HAP-1 (cell line): ENCODE data around the gene LUZP4.
"Not testable (repeated sequence)": the region's sequence is repeated elsewhere in the genome, so short reads cannot be mapped to it uniquely, and the experiment has no call there.

Source experiments
- DNase-seq, 2 experiments: peaks; one replicate each; pipeline ENCODE4 v3.0.0-alpha.2; 2016 to 2020; ENCODE audit warnings: low spot score in 2 of 2
- H3K27me3 ChIP-seq: fragments of 250-450 bp; sonication (Bioruptor Pico); 2 replicates; pipeline ENCODE4 v1.5.1; 2020; ENCODE audit warnings: low read depth, mild to moderate bottlenecking, moderate library complexity
- H3K36me3 ChIP-seq: fragments of 250-450 bp; sonication (Bioruptor Pico); replicated peaks from 2 replicates; pipeline ENCODE4 v1.5.1; 2020; ENCODE audit warnings: mild to moderate bottlenecking
- H3K4me1 ChIP-seq: fragments of 250-450 bp; sonication (Bioruptor Pico); 2 replicates; pipeline ENCODE4 v1.5.1; 2020; ENCODE audit warnings: mild to moderate bottlenecking
- H3K4me3 ChIP-seq: fragments of 250-450 bp; sonication (Bioruptor Pico); 2 replicates; pipeline ENCODE4 v1.5.1; 2020; ENCODE audit warnings: mild to moderate bottlenecking, moderate library complexity
- H3K9me3 ChIP-seq: fragments of 250-450 bp; sonication (Bioruptor Pico); 2 replicates; pipeline ENCODE4 v1.5.1; 2020; ENCODE audit warnings: mild to moderate bottlenecking, moderate library complexity
- in situ Hi-C: fragments of 300-500 bp; cut with MboI; formaldehyde crosslinking; loops from 3 replicates; pipeline ENCODE4 v1.14.3; 2020; ENCODE audit warnings: low sequenced_read_pairs, inconsistent platforms, mixed read lengths

Gene LUZP4

DNA sequence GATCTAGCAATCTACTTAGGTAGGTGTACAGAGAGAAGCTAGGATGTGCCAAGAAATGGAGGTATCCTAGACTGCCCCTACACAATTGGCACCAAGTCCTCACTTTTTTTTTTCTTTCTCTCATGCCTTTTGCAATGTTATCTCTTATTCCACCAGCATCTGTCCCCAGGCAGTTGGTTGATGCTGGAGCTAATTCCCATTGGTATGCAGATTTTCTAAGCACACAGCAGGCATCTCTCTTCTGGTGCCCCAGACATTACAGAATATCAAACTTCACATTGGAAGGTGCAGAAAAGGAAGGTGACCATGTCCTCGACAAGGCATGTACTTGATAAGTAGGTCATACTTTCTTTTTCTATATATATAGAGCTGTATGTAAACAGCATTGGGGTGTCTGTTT, 21.6 kb downstream of the LUZP4 start:
- Histone ChIP-seq H3K4me1 (peaks cover 6% of the 10 kb centered on the region), H3K9me3 (no peaks in the 10 kb centered on the region), H3K36me3 (no peaks in the 10 kb centered on the region), H3K4me3 (no peak overlapping the region), H3K27me3 (no peaks in the 10 kb centered on the region)
- DNase-seq = peak; percentile 43 to 78
- in situ Hi-C loops = no loop called here

DNA sequence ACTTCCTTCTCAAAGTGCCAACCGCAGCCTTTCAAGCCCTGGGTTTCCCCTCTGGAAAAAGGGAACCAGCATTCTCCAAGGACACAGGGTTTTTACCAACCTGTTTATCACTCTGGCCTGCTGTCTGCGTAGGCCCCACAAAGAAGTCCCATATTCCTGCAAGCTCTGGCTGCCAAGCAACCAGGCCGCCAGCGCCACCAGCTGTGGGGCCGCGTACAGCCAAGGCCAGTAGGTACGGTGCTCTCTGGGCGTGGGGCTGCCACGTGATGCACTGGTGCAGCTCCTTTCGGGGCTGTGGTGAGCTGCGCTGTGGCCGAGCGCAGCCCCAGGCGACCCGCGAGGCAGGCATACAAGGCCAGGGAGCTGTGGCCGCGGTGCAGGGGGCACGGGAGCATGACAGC, 22.1 kb downstream of the LUZP4 start:
- H3K4me1 ChIP-seq = peaks cover 6% of the 10 kb centered on the region
- no peaks in the 10 kb centered on the region for H3K27me3 ChIP-seq
- H3K36me3 ChIP-seq = no peaks in the 10 kb centered on the region
- H3K9me3 ChIP-seq = no peaks in the 10 kb centered on the region
- in situ Hi-C loops = no loop called here
- no peak for DNase-seq
- H3K4me3 ChIP-seq = no peak overlapping the region

DNA sequence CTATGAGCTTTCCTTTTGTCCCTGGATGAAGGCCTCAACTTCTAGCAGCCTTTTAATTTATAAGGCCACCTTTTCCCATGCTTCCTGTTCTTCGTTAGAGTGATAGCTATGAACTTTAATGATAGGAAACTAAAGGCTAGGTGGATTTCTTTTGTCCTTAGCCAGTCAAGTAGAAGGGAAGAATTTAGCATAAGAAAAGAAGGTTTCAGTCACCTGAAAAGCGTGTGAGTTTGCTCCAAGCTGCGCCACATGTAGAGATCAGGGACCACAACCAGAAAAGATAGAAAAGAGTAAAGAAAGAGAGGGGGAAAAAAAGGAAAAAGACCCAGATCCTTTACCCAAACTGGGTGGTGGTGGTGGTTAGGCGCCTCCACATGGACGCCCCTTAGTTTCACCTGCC, 28.6 kb downstream of the LUZP4 start:
- peak in 1 of 2 experiments; percentile 14 for DNase-seq
- Histone ChIP-seq H3K9me3 (no peaks in the 10 kb centered on the region), H3K4me1 (peaks cover 5% of the 10 kb centered on the region), H3K36me3 (no peaks in the 10 kb centered on the region), H3K27me3 (no peaks in the 10 kb centered on the region), H3K4me3 (no peak overlapping the region)
- in situ Hi-C loops = no loop called here

DNA sequence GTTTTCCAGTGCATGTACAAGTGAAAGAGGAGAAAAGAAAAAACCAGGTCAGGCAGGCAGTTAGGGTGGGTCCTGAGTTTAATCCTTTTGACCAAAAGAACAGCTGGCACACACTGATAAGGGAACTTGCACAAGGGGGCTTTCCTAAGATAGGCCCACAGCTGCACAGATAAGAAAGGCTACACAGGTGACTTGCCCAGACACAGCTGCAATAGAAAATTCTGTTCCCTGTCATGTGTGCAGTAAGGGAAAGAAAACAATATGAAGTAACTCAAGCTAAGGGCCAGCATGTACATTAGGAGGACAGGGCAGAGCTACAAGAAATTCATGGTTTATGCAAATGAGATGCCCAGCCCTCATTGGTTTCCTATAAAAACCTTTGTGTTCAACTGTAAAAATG, 32.9 kb downstream of the LUZP4 start:
- no peak for DNase-seq
- in situ Hi-C loops = no loop called here
- Histone ChIP-seq H3K4me3 (no peak overlapping the region), H3K9me3 (no peaks in the 10 kb centered on the region), H3K36me3 (no peaks in the 10 kb centered on the region), H3K4me1 (peaks cover 13% of the 10 kb centered on the region), H3K27me3 (no peaks in the 10 kb centered on the region)

DNA sequence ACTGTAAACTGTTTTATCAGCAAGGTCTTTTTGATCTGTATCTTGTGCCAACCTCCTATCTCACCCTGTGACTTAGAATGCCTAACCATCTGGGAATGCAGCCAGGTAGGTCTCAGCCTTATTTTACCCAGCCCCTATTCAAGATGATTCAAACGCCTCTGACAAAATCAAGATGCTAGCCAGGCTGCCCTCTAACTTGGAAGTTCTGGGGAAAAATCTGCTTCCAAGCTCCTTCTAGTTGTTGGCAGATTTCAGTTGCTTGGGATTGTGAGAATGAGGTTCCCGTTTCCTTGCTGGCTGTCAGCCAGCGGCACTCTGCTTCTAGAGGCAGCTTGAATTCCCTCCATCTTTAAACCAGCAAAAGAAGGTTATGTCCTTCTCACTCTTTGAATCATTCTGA, 34.7 kb downstream of the LUZP4 start:
- H3K27me3 ChIP-seq = no peaks in the 10 kb centered on the region
- no peak for DNase-seq
- in situ Hi-C loops = no loop called here
- peaks cover 8% of the 10 kb centered on the region for H3K4me1 ChIP-seq
- H3K9me3 ChIP-seq = no peaks in the 10 kb centered on the region
- no peaks in the 10 kb centered on the region for H3K36me3 ChIP-seq
- no peak overlapping the region for H3K4me3 ChIP-seq

DNA sequence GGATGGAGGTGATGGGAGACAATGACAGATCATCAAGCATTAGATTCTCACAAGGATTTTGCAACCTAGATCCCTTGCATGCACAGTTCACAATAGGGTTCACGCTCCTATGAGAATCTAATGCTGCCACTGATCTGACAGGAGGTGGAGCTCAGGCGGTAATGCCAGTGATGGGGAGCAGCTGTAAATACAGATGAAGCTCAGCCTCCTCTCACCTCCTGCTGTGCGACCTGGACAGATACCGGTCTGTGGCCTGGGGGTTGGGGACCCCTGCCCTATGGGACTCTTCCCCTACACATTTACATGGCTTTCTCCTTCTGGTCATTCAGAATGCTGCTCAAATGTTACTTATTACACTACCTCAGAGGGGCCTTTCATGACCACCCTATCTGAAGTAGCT, 39.8 kb downstream of the LUZP4 start:
- H3K27me3 ChIP-seq, H3K9me3 ChIP-seq, H3K4me3 ChIP-seq, DNase-seq, H3K4me1 ChIP-seq, H3K36me3 ChIP-seq: not testable (repeated sequence)
- in situ Hi-C loops = loop anchor here (5.0 kb wide), 1 partner anchor 313 kb away; no protein-coding TSS in a partner anchor

DNA sequence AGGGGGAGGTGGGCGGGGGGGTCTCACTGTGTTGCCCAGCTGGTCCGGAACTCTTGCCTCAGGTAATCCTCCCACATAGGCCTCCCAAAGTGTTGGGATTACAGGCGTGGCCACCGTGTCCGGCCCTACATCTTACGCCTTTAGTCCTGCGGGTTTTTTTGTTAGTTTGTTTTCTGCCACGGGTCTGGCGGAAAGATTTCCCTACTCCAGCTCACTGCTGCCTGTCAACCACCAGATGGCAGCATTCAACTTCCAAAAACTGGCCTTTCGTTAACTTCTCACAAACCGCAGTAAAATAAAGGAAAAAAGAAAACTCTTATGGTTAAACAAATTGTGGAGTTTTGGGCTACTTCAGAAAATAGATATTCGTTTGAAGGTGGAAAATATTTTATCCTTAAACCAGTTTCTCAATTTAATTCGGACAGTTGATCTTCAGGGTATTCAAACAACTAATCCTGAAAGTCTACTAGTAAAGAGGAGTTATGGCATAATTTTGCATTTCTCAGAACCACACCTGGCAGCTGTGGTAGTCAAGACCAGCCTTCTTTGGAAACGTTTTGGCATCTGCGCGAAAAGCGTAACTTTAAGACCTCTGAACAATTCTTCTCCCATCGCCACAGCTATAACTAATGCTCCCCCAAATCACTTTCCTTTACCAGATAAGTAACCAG, 41.1 kb downstream of the LUZP4 start:
- Histone ChIP-seq H3K4me3 (no peak overlapping the region), H3K9me3 (no peaks in the 10 kb centered on the region), H3K27me3 (no peaks in the 10 kb centered on the region), H3K4me1 (peaks cover 5% of the 10 kb centered on the region), H3K36me3 (no peaks in the 10 kb centered on the region)
- peak; percentile 70 to 79 for DNase-seq
- in situ Hi-C loops = no loop called here

DNA sequence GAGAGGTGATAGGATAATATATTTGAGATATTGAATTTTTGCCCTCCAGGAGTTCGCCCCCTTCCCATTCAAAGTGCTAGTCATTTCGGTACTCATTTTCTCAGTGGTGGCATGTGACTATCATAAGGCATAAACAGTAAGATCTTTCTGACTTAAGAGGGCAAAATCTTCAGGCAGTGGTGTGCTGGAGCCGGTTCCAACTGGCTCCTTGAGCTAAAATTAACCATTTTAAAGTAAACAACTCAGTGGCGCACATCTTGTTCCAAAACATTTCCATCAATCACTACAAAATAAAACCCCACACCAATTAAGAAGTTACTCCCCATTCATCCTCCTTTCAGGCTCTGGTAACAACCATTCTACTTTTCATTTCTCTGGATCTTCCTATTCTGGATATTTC, 43.3 kb downstream of the LUZP4 start:
- Histone ChIP-seq H3K4me1 (peaks cover 5% of the 10 kb centered on the region), H3K36me3 (no peaks in the 10 kb centered on the region), H3K4me3 (no peak overlapping the region), H3K9me3 (no peaks in the 10 kb centered on the region), H3K27me3 (no peaks in the 10 kb centered on the region)
- DNase-seq = no peak
- in situ Hi-C loops = no loop called here

DNA sequence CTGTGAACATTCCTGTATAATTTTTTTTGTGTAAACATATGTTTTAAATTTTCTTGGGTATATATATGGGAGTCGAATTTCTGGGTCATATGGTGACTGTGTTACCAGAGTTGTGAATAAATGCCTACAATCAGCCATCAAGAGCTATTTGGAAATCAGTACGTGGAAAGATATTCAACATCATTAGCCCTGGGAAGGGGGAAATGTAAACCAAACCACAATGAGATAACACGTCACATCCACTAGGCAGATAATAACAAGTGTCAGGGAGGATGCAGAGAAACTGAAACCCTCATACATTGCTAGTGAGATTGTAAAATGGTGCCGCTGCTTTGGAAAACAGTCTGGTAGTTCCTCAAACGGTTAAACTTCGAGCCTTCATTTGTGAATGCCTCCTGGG, 43.9 kb downstream of the LUZP4 start:
- no peaks in the 10 kb centered on the region for H3K27me3 ChIP-seq
- no peak overlapping the region for H3K4me3 ChIP-seq
- in situ Hi-C loops = no loop called here
- DNase-seq = no peak
- no peaks in the 10 kb centered on the region for H3K9me3 ChIP-seq
- H3K36me3 ChIP-seq = no peaks in the 10 kb centered on the region
- peaks cover 5% of the 10 kb centered on the region for H3K4me1 ChIP-seq

DNA sequence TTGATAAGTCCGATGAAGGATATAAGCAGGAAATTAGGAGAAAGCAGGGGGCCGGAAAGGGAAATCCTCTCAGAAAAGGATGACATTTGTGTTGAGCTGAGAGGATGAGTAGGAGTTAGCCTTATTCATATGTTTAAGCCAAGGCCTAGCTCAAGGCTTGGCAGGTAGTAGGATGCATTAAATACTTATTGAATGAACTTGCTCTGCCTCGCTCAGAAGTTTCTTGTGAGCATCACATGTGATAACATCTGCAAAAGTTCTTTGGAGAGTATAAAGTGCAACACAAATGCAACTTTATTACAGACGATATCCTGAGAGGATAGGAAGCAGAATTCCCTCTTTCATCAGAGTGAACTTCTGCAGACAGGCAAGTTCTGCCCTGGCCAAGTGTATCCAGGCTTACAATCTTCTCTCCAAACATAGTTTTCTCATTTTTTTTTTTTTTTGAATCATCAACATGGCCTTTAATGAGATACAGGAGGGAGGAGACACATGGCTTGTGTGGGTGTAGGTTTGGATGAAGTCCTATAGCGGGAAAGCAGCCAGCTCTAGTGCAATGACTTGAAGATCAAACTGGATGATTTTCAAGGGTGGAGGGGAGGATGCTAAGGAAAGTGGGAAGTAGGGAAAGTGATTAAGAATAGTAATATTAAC, 48.1 kb downstream of the LUZP4 start:
- no peaks in the 10 kb centered on the region for H3K27me3 ChIP-seq
- in situ Hi-C loops = no loop called here
- no peaks in the 10 kb centered on the region for H3K36me3 ChIP-seq
- no peak for DNase-seq
- no peak overlapping the region for H3K4me3 ChIP-seq
- H3K9me3 ChIP-seq = no peaks in the 10 kb centered on the region
- H3K4me1 ChIP-seq = peaks cover 8% of the 10 kb centered on the region; the same call in 1 of the 2 replicates

DNA sequence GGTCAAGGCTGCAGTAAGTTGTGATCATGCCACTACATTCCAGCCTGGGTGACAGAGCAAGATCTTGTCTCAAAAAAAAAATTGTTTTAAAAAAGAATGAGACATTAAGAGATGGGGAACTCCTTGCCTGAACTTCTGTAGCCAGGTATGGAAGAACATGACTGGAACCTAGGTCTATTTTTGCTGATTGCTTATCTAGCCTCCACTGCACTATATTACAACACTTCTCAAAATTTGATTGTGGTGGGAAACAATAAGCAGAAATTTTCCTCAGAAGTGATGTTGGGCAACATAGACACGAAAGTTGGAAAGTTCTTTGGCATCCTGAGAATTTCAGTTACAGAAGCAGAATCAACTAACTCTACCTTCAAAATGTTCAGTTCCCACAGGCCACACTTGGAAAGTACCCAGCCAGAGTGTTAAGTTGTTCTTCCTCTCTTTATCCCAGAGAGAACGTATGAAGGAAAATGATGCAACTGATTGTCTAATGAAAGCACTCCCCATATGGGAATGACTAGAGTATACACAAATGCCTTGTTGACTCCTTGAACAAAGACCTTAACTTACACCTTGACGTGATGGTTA, 50.0 kb downstream of the LUZP4 start:
- Histone ChIP-seq H3K4me1 (peaks cover 8% of the 10 kb centered on the region; the same call in 1 of the 2 replicates), H3K4me3 (no peak overlapping the region), H3K9me3 (no peaks in the 10 kb centered on the region), H3K27me3 (no peaks in the 10 kb centered on the region), H3K36me3 (no peaks in the 10 kb centered on the region)
- DNase-seq = no peak
- in situ Hi-C loops = no loop called here

DNA sequence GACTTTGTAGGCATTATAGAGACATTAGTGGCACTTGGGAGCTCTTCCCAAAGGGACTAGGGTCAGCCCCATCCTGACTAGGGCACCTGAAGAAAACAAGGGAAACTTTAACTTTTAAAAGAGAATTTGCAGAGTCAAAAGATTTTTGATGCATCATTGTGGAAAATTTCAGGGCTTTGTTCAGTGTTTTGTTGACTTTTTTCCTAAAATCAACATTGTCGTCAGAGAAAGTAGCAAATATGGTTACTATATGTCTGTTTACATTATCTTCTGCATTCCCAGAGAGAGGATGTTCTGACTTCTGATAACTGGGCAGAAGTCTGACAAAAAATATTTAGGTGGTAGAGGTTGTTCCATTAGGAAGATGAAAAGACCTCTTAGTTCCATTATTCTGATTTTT, 51.9 kb downstream of the LUZP4 start:
- in situ Hi-C loops = no loop called here
- DNase-seq = no peak

DNA sequence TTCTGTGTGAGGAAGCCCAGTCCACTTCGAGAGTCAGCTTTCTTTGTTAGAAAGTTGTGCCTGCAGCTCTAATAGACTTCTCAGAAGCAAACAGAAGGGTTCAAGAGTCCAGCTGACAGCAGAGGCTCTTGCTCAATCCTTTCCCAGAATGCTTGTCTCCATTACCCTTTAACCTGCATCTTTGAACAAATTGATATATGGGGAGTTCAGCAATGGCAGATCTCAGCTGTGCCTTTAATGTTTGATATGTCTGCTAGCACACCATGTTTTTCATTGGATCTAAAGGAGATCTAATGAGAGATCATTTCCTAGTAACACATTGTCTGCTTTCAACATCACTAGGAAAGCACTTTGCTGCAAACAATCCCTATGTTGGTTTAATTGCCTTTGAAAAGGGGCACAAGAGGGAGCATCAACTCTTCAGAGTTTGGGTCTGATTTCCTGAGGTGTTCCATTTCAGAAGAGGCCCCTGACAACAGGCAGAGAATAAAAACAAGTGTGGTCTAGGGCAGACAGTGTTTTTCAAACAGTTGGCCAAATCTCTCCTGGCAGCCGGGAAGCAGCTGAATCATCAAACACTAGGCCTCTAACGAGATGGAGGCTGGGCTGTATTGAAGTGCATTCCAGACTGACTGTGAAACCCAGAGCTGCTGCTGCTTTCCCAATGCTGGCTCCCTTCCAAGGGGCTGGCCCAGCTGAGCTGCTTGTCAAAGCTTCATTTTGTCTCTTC, 55.5 kb downstream of the LUZP4 start:
- H3K9me3 ChIP-seq = no peaks in the 10 kb centered on the region
- H3K4me1 ChIP-seq = peaks cover 16% of the 10 kb centered on the region
- H3K27me3 ChIP-seq = no peaks in the 10 kb centered on the region
- H3K36me3 ChIP-seq = no peaks in the 10 kb centered on the region
- in situ Hi-C loops = no loop called here
- H3K4me3 ChIP-seq = no peak overlapping the region
- DNase-seq = peak; percentile 56 to 85

More for the DNA sequence above, 51.9 kb downstream of the LUZP4 start:
- Histone ChIP-seq H3K36me3 (no peaks in the 10 kb centered on the region), H3K27me3 (no peaks in the 10 kb centered on the region), H3K4me3 (no peak overlapping the region), H3K9me3 (no peaks in the 10 kb centered on the region), H3K4me1 (peaks cover 16% of the 10 kb centered on the region)

DNA sequence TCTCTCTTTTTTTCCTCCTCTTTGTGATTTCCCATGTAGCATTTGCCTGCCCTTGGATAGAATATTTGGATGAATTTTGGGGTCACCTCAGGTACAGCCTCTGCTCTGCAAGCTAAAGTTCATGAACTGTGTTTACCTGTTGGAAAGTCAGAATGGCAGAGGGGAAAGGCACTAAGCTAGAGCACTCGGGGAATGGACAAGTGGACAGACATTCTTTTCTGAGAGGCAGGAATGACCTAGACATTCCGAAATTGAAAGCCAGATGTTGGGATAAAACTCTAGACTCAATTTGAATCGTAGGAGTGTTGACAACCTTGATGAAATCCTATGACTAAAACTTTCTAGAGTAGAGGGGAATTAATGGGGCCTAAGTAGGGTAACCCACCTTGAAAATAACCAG, 56.1 kb downstream of the LUZP4 start:
- H3K27me3 ChIP-seq = no peaks in the 10 kb centered on the region
- no peak for DNase-seq
- in situ Hi-C loops = no loop called here
- H3K36me3 ChIP-seq = no peaks in the 10 kb centered on the region
- H3K4me1 ChIP-seq = peaks cover 14% of the 10 kb centered on the region
- no peak overlapping the region for H3K4me3 ChIP-seq
- no peaks in the 10 kb centered on the region for H3K9me3 ChIP-seq
